ENCODE measurements around the gene NUMB.
A peak's percentile ranks its signal among the peaks of the same experiment; 100 is the strongest.
"Not testable (repeated sequence)": the region's sequence is repeated elsewhere in the genome, so short reads cannot be mapped to it uniquely, and the experiment has no call there.

The NUMB gene

GRCh38 chr14:73422515-73422914, 35.8 kb downstream of the NUMB start:
- no peaks in the 10 kb centered on the region for H3K27me3 Mint-ChIP-seq
- peak overlapping the region; percentile 59 for H3K4me3 Mint-ChIP-seq
- no peaks in the 10 kb centered on the region for H3K9me3 Mint-ChIP-seq
- peaks cover 20% of the 10 kb centered on the region for H3K4me1 Mint-ChIP-seq
- ATAC-seq (ENCODE audit: low read depth) (no peak), DNase-seq (ENCODE audit: low spot score in 2 of 2) (no peak)
- H3K27ac Mint-ChIP-seq = peak overlapping the region; percentile 67
- H3K36me3 Mint-ChIP-seq = peaks cover 15% of the 10 kb centered on the region

GRCh38 chr14:73418227-73418626, 40.1 kb downstream of the NUMB start:
- Mint-ChIP-seq H3K9me3 (no peaks in the 10 kb centered on the region), H3K4me3 (no peak overlapping the region), H3K36me3 (peaks cover 17% of the 10 kb centered on the region), H3K27ac (no peak overlapping the region), H3K4me1 (peaks cover 23% of the 10 kb centered on the region), H3K27me3 (no peaks in the 10 kb centered on the region)
- ATAC-seq (ENCODE audit: low read depth) = no peak
- no peak for DNase-seq (ENCODE audit: low spot score in 2 of 2)

- H3K27me3 Mint-ChIP-seq; H3K4me3 Mint-ChIP-seq; H3K9me3 Mint-ChIP-seq; ATAC-seq (ENCODE audit: low read depth); DNase-seq (ENCODE audit: low spot score in 2 of 2); H3K27ac Mint-ChIP-seq: not testable (repeated sequence)
- Mint-ChIP-seq H3K4me1 (peaks cover 16% of the 10 kb centered on the region), H3K36me3 (peaks cover 21% of the 10 kb centered on the region)
These were observed 52.1 kb downstream of the NUMB start for GRCh38 chr14:73406248-73406647.

- no peak for ATAC-seq (ENCODE audit: low read depth)
- no peak overlapping the region for H3K4me3 Mint-ChIP-seq
- peaks cover 17% of the 10 kb centered on the region for H3K36me3 Mint-ChIP-seq
- H3K27me3 Mint-ChIP-seq = no peaks in the 10 kb centered on the region
- DNase-seq (ENCODE audit: low spot score in 2 of 2) = no peak
- H3K27ac Mint-ChIP-seq = peak overlapping the region; percentile 83
- H3K4me1 Mint-ChIP-seq = peaks cover 23% of the 10 kb centered on the region
- H3K9me3 Mint-ChIP-seq = no peaks in the 10 kb centered on the region
These were observed 55.1 kb downstream of the NUMB start for GRCh38 chr14:73403181-73403752.

- H3K27ac Mint-ChIP-seq = peak overlapping the region; percentile 83
- DNase-seq (ENCODE audit: low spot score in 2 of 2) (no peak), ATAC-seq (ENCODE audit: low read depth) (no peak)
- peaks cover 17% of the 10 kb centered on the region for H3K36me3 Mint-ChIP-seq
- peak overlapping the region; percentile 1 for H3K4me3 Mint-ChIP-seq
- no peaks in the 10 kb centered on the region for H3K9me3 Mint-ChIP-seq
- peaks cover 23% of the 10 kb centered on the region for H3K4me1 Mint-ChIP-seq
- no peaks in the 10 kb centered on the region for H3K27me3 Mint-ChIP-seq
These were observed 55.8 kb downstream of the NUMB start for GRCh38 chr14:73402579-73402978.

- H3K36me3 Mint-ChIP-seq = peaks cover 8% of the 10 kb centered on the region
- DNase-seq (ENCODE audit: low spot score in 2 of 2) (no peak), ATAC-seq (ENCODE audit: low read depth) (no peak)
- no peak overlapping the region for H3K27ac Mint-ChIP-seq
- no peaks in the 10 kb centered on the region for H3K27me3 Mint-ChIP-seq
- no peak overlapping the region for H3K4me3 Mint-ChIP-seq
- peaks cover 27% of the 10 kb centered on the region for H3K4me1 Mint-ChIP-seq
- no peaks in the 10 kb centered on the region for H3K9me3 Mint-ChIP-seq
These were observed 60.5 kb downstream of the NUMB start for GRCh38 chr14:73397810-73398209.

GRCh38 chr14:73394317-73394716, 64.0 kb downstream of the NUMB start:
- Mint-ChIP-seq H3K36me3 (peaks cover 4% of the 10 kb centered on the region), H3K4me1 (peaks cover 18% of the 10 kb centered on the region), H3K27ac (no peak overlapping the region), H3K27me3 (no peaks in the 10 kb centered on the region), H3K4me3 (no peak overlapping the region), H3K9me3 (no peaks in the 10 kb centered on the region)
- no peak for DNase-seq (ENCODE audit: low spot score in 2 of 2)
- no peak for ATAC-seq (ENCODE audit: low read depth)

- ATAC-seq (ENCODE audit: low read depth) (no peak), DNase-seq (ENCODE audit: low spot score in 2 of 2) (no peak)
- H3K27ac Mint-ChIP-seq = no peak overlapping the region
- no peaks in the 10 kb centered on the region for H3K9me3 Mint-ChIP-seq
- peaks cover 4% of the 10 kb centered on the region for H3K36me3 Mint-ChIP-seq
- no peak overlapping the region for H3K4me3 Mint-ChIP-seq
- peaks cover 18% of the 10 kb centered on the region for H3K4me1 Mint-ChIP-seq
- no peaks in the 10 kb centered on the region for H3K27me3 Mint-ChIP-seq
These were observed 65.0 kb downstream of the NUMB start for GRCh38 chr14:73393375-73393774.

- Mint-ChIP-seq H3K36me3 (peaks cover 4% of the 10 kb centered on the region), H3K4me1 (peaks cover 18% of the 10 kb centered on the region), H3K27me3 (no peaks in the 10 kb centered on the region), H3K9me3 (no peaks in the 10 kb centered on the region), H3K4me3 (no peak overlapping the region), H3K27ac (no peak overlapping the region)
- no peak for DNase-seq (ENCODE audit: low spot score in 2 of 2)
- no peak for ATAC-seq (ENCODE audit: low read depth)
These were observed 65.8 kb downstream of the NUMB start for GRCh38 chr14:73392329-73393257.

- H3K27ac Mint-ChIP-seq = not testable (repeated sequence)
These were observed 70.5 kb downstream of the NUMB start for GRCh38 chr14:73387860-73388259.

GRCh38 chr14:73386342-73386741, 72.0 kb downstream of the NUMB start:
- Mint-ChIP-seq H3K27ac (no peak overlapping the region), H3K36me3 (peaks cover 19% of the 10 kb centered on the region), H3K4me3 (no peak overlapping the region), H3K27me3 (no peaks in the 10 kb centered on the region), H3K4me1 (peaks cover 12% of the 10 kb centered on the region), H3K9me3 (peaks cover 7% of the 10 kb centered on the region)
- DNase-seq (ENCODE audit: low spot score in 2 of 2) = no peak
- ATAC-seq (ENCODE audit: low read depth) = no peak

More at GRCh38 chr14:73387860-73388259, 70.5 kb downstream of the NUMB start:
- H3K27me3 Mint-ChIP-seq; H3K4me3 Mint-ChIP-seq; DNase-seq (ENCODE audit: low spot score in 2 of 2); H3K9me3 Mint-ChIP-seq: not testable (repeated sequence)
- peaks cover 15% of the 10 kb centered on the region for H3K4me1 Mint-ChIP-seq
- H3K36me3 Mint-ChIP-seq = peaks cover 16% of the 10 kb centered on the region
- ATAC-seq (ENCODE audit: low read depth) = peak; percentile 49

- not testable (repeated sequence) for H3K9me3 Mint-ChIP-seq; H3K27me3 Mint-ChIP-seq; H3K4me3 Mint-ChIP-seq; DNase-seq (ENCODE audit: low spot score in 2 of 2); H3K27ac Mint-ChIP-seq
- ATAC-seq (ENCODE audit: low read depth) = peak; percentile 53
- H3K36me3 Mint-ChIP-seq = peaks cover 17% of the 10 kb centered on the region
- peaks cover 15% of the 10 kb centered on the region for H3K4me1 Mint-ChIP-seq
These were observed 73.3 kb downstream of the NUMB start for GRCh38 chr14:73385021-73385420.

- DNase-seq (ENCODE audit: low spot score in 2 of 2) (no peak), ATAC-seq (ENCODE audit: low read depth) (no peak)
- Mint-ChIP-seq H3K27me3 (no peaks in the 10 kb centered on the region), H3K36me3 (peaks cover 23% of the 10 kb centered on the region), H3K4me3 (no peak overlapping the region), H3K9me3 (peaks cover 7% of the 10 kb centered on the region), H3K27ac (no peak overlapping the region), H3K4me1 (peaks cover 18% of the 10 kb centered on the region)
These were observed 75.0 kb downstream of the NUMB start for GRCh38 chr14:73383356-73383755.

GRCh38 chr14:73381380-73382013, 76.8 kb downstream of the NUMB start:
- Mint-ChIP-seq H3K4me1 (peaks cover 13% of the 10 kb centered on the region), H3K9me3 (peaks cover 7% of the 10 kb centered on the region), H3K27me3 (no peaks in the 10 kb centered on the region), H3K27ac (no peak overlapping the region), H3K36me3 (peaks cover 20% of the 10 kb centered on the region), H3K4me3 (no peak overlapping the region)
- ATAC-seq (ENCODE audit: low read depth) (peak; percentile 65), DNase-seq (ENCODE audit: low spot score in 2 of 2) (no peak)

All from memory B cell (primary cell).